Activated T-cell treated with anti-CD3 and anti-CD28 coated beads for 48 hours (primary cell): ENCODE data around the gene KHK.

Experiments used
- DNase-seq: peaks from one replicate; pipeline ENCODE4 v3.0.0-alpha.2; 2020; ENCODE audit warnings: low read depth

KHK gene

GRCh38 chr2:27128668-27129571, 42.3 kb downstream of the KHK start:
- no peak for DNase-seq

- DNase-seq = no peak
Observed at GRCh38 chr2:27130396-27130795, 43.8 kb downstream of the KHK start.

GRCh38 chr2:27131429-27131828, 44.9 kb downstream of the KHK start:
- no peak for DNase-seq

DNA sequence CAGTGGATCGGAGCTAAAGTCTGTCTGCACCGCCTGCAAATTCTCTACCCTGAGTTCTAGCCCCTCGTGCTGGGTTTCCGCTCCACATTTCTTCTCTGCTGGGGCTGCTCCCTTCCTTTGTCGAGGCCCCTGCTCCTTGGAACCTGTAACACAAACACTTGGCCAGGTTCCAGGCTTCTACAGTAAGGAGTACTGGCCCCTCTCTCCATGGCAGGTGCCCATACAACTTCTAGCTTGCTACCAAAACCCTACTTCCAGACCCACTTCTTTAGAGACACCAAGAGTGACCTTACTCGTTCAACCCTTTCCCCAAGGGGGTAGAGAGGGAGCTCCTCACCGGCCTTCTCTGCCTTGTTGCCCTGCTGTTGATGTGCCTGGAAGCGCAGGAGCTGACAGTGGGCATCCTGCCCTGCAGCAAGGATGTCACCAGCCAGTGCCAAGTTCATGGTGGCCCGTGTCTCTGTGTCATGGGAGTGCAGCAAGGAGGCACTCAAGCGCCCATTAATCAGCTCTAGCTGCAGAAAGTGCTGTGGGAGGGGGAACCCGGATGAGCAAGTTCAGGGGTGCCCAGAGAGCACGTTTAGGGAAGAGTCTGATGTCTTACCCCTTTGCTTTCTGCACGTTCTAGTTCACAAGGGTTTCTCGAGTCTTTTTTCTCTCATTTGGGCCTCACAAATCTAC, 46.8 kb downstream of the KHK start:
- DNase-seq = peak; percentile 21

DNA sequence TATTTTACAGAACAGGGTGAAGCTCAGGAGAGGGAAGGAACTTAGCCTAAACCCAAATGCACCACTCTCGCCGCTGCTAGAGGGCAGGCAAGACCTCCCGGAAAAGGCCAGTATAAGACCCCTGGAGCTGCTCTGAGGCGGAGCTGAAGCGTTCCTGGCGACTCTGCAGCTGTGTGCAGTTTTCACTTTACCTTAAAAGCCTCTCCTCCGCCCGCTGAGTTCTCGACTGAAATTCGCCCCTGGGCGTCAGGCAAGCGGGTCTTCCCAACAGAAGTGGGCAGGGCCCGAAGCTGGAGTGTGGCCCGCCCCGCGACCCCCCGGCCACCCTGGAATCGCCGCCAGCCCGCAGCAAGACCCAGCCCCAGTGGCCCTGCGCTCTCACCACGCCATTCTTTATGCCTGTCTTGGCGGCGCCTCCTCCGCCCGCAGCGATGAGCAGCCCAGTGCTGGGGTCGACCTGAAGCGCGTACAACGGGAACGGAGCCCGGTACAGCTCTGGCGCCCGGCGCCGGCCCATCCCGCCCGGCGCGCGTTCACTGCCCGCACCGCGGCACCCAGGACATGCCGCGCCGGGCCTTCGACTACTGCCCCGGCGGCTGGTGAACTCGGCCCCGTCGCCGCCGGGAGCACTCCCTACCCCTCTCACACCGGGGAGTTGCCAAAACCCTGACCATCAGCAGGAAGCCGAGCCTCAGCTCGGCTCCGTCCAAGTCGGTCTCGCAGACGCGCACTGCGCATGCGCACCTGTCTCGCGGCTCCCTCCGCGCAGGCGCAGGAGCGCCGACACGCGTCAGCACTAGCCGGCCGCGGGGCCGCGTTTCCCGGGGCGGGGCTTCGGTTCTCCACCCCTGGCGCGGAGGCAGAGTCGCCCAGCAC, 47.6 kb downstream of the KHK start, which contains the start of gene PREB:
PREB (minus strand) TSS at position 732 of the 876 bp plus-strand sequence; CDS start at position 517, 215 bp downstream.
- DNase-seq = peak; percentile 100

- no peak for DNase-seq
Observed at GRCh38 chr2:27134781-27135477, 48.4 kb downstream of the KHK start.

GRCh38 chr2:27135478-27135955, 48.9 kb downstream of the KHK start:
- no peak for DNase-seq

GRCh38 chr2:27136751-27137150, 50.2 kb downstream of the KHK start:
- DNase-seq = no peak

GRCh38 chr2:27137322-27137935, 50.9 kb downstream of the KHK start:
- DNase-seq = no peak

DNA sequence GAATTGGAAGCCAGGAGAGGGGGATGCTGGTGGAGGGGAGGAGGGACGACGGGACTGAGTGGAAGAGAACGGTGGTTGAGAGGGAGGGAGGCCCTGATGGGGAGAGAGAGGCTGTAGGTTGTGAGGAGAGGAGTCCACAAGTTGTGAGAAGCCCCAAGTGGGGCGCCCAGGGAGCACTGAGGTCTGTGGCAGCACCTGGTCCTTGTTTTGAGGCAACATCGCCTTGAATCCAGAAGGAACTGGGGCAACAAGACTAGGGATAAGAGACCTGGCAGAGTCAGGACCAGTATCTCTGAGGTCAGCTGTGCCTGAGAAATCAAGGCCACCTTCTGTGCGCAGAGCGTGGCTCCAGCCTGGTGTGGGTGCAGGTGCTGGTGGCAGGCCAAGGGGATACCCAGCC, 51.5 kb downstream of the KHK start:
- no peak for DNase-seq

- no peak for DNase-seq
Observed at GRCh38 chr2:27139310-27139709, 52.7 kb downstream of the KHK start, which contains the start of gene PRR30. TSS of gene PRR30 (minus strand) at chr2:27139410. CDS start at chr2:27138329, 1,081 bp downstream.

DNA sequence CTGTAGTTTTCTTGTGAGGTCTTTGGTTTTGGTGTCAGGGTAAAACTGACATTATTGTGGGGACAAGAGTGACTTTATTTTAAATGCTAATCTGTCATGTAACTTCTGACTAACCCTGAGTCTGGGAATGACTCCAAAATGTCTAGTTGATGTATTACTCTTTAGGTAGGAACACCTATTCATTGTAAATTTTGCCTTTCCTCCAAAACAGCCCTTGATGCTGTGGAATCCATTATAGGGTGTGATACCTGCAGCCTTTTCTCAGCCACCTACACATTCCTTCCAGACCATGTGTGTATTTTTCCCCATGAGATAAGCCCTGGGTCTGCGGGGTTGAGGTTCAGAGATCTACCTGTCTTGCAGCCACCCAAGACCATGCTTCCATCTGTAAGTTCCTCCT, 56.7 kb downstream of the KHK start:
- DNase-seq = no peak

- DNase-seq = no peak
Observed at GRCh38 chr2:27145682-27146081, 59.1 kb downstream of the KHK start.

- no peak for DNase-seq
Observed at GRCh38 chr2:27147935-27148334, 61.4 kb downstream of the KHK start.

DNA sequence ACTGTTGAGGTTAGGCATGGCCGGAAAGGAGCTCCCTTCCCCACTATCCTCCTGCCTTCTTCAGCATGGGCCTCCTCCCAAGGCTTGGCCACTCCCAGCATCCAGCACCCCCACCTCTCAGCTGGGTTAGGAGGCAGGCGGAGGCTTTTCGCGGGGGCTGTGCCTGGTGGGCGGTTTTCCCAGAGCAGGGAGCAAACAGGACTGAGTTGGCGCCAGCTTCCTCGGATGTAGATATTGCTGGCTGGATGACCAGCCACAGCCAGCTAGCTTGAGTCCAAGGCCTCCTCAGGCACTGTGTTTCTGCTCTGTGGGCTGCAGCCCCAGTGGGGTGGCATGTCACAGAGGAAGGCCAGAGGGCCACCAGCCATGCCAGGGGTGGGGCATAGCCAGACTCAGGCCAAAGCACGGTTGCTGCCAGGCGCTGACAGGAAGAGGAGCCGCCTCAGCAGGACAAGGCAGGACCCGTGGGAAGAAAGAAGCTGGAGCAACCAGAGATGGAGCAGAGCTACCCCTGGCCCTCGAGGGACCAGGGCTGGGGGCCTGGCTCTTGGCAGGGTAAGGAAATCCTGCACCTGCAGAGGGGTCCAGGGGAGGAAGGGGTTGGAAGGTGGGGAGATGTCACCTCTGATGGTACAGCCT, 62.3 kb downstream of the KHK start, which contains the start of gene TCF23:
TCF23 (plus strand) TSS at position 204 of the 639 bp plus-strand sequence; CDS start at position 334, 130 bp downstream.
- no peak for DNase-seq

GRCh38 chr2:27149570-27150405, 63.2 kb downstream of the KHK start:
- DNase-seq = no peak
